Thymus (tissue), 11 donors: ENCODE measurements around the gene CRTAP. TPM values are rescaled to one million over a fixed set of nuclear protein-coding genes. Genes with fewer than 3 reads are reported as not detected.
"Not testable (repeated sequence)": the region's sequence is repeated elsewhere in the genome, so short reads cannot be mapped to it uniquely, and the experiment has no call there.

Source experiments
- DNase-seq, 9 donors: peaks; one replicate each; pipeline ENCODE4 v3.0.0-alpha.2; 2013; ENCODE audit warnings: low spot score in 9 of 9, low read depth in 6 of 9, missing footprints in 1 of 9
- H3K27ac ChIP-seq, 2 donors: one replicate each; pipeline ENCODE4 v1.5.1; 2013; ENCODE audit warnings: control low read depth in 1 of 2, low read depth in 1 of 2, low read length in 1 of 2, mild to moderate bottlenecking in 1 of 2, moderate library complexity in 1 of 2
- H3K27me3 ChIP-seq, 2 donors: one replicate each; pipeline ENCODE4 v1.5.1; 2013; ENCODE audit warnings: low read length in 1 of 2; ENCODE audit not compliant: control insufficient read depth in 2 of 2, insufficient read depth in 1 of 2
- H3K36me3 ChIP-seq, 2 donors: one replicate each; pipeline ENCODE4 v1.5.1; 2013; ENCODE audit warnings: low read length in 1 of 2, mild to moderate bottlenecking in 1 of 2, moderate library complexity in 1 of 2; ENCODE audit not compliant: control insufficient read depth in 2 of 2, insufficient read depth in 2 of 2
- H3K4me1 ChIP-seq, 2 donors: one replicate each; pipeline ENCODE4 v1.5.1; 2013; ENCODE audit warnings: low read length in 2 of 2; ENCODE audit not compliant: control insufficient read depth in 2 of 2, insufficient read depth in 2 of 2
- H3K4me3 ChIP-seq, 2 donors: one replicate each; pipeline ENCODE4 v1.5.1; 2013; ENCODE audit warnings: low read length in 2 of 2, control low read depth in 1 of 2, mild to moderate bottlenecking in 1 of 2
- H3K9me3 ChIP-seq, 2 donors: one replicate each; pipeline ENCODE4 v1.5.1; 2013; ENCODE audit warnings: low read length in 1 of 2, mild to moderate bottlenecking in 1 of 2; ENCODE audit not compliant: control insufficient read depth in 2 of 2, insufficient read depth in 1 of 2
- WGBS: extraction: QIAGEN DNeasy Blood & Tissue Kit; methylation state at CpG from one replicate; pipeline ENCODE4 v1.1.7; 2013; 5-methylcytosine and 5-hydroxymethylcytosine counted together
- polyA plus RNA-seq: library from polyadenylated mRNA; stranded (reverse); fragments of 200-250 nt; gene quantifications from one replicate; pipeline ENCODE4 v1.2.3, GENCODE V29; 2013
- total RNA-seq: library from RNA; stranded (reverse); fragments of 120-200 nt; gene quantifications from one replicate; pipeline ENCODE4 v1.2.4, GENCODE V29; 2013
- donor health status: healthy.

The CRTAP gene
- total and polyA plus RNA-seq, 2 donors, result 21.6 to 38.6 TPM

DNA sequence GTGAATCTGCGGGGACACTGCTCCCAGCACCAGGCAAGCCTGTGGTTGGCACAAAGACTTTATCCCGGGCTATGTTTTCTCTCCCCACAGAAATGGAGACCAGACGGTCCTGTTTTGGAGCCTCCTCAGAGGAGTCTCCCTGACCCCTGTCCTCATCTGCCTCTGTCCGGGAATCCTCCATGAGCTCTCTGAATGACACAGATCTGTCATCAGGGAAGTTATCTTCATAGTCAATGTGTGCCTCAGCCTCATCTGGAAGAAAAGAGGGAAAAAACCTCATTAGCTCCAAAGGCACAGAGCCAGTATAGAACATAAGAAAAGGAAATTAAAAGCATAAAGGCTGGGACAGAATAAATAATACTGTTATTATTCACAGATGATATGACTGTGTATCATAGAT, 40.0 kb downstream of the CRTAP start:
- DNase-seq, result no peak
- WGBS, result 96% methylated on average over 4 of the region's 4 CpGs
- no peaks in the 10 kb centered on the region for H3K4me1 ChIP-seq
- H3K27me3 ChIP-seq, result no peaks in the 10 kb centered on the region
- H3K27ac ChIP-seq, result no peak overlapping the region
- H3K9me3 ChIP-seq, result no peaks in the 10 kb centered on the region
- H3K4me3 ChIP-seq, result no peak overlapping the region
- no peaks in the 10 kb centered on the region for H3K36me3 ChIP-seq

DNA sequence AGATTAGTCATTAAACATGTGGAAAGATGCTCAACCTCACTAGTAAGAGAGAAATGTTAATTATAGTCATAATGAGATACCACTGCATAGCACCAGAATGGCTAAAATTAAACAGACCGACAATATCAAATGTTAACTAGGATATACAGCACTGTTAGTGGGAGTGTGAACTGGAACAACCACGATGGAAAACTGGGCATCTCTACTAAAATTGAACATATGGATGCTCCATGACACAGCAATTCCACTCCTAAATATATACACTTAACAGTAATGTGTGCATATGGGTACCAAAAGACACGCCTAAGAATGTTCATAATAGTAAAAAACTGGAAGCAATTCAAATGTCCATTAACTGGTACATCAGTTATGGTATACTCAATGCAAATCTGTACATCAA, 41.5 kb downstream of the CRTAP start:
- DNase-seq, result no peak
- Histone ChIP-seq H3K27me3 (no peaks in the 10 kb centered on the region), H3K4me3 (no peak overlapping the region), H3K4me1 (no peaks in the 10 kb centered on the region), H3K27ac (no peak overlapping the region), H3K36me3 (no peaks in the 10 kb centered on the region), H3K9me3 (no peaks in the 10 kb centered on the region)
- 95% methylated on average over 3 of the region's 3 CpGs for WGBS

DNA sequence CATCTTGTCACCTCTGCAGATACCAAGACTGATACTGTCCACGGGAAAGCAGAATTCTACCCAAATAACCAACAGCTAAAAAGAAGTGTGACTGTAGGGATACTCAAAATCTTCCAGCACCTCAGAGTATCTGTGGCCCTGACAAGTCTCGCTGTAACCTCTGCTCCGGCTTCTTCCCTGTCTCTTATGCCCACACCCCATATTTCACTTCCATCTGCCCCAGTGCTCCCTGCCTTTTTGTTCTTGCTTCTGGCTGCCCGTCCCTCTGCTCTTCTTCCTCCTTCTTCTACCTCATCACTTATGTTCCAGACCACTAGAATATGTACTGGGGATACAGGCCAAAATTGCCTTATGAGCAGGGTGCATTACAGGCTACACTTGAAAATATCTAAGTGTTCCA, 45.4 kb downstream of the CRTAP start:
- 96% methylated on average over 4 of the region's 4 CpGs for WGBS
- H3K9me3 ChIP-seq, result no peaks in the 10 kb centered on the region
- no peaks in the 10 kb centered on the region for H3K36me3 ChIP-seq
- DNase-seq, result no peak
- H3K4me1 ChIP-seq, result no peaks in the 10 kb centered on the region
- no peak overlapping the region for H3K4me3 ChIP-seq
- no peaks in the 10 kb centered on the region for H3K27me3 ChIP-seq
- no peak overlapping the region for H3K27ac ChIP-seq

DNA sequence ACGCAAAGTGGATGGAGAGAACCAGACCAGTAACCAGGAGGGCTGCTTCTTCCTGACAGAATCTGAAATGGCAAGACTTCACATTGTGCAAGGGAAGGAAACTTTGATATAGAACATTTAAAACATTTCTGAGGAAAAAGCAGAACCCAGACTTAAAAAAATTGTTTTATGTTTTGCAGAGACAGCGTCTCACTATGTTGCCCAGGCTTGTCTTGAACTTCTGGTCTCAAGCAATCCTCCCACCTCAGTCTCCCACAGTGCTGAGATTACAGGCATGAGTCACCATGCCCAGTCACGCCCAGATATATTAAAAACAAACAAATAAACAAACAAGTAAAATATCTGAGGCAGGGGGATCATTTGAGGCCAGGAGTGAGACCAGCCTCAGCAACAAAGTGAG, 46.2 kb downstream of the CRTAP start:
- DNase-seq, result no peak
- Histone ChIP-seq H3K27me3 (no peaks in the 10 kb centered on the region), H3K4me1 (no peaks in the 10 kb centered on the region), H3K27ac (no peak overlapping the region), H3K36me3 (no peaks in the 10 kb centered on the region), H3K4me3 (no peak overlapping the region), H3K9me3 (no peaks in the 10 kb centered on the region)
- WGBS, result 89% methylated on average over 3 of the region's 3 CpGs

DNA sequence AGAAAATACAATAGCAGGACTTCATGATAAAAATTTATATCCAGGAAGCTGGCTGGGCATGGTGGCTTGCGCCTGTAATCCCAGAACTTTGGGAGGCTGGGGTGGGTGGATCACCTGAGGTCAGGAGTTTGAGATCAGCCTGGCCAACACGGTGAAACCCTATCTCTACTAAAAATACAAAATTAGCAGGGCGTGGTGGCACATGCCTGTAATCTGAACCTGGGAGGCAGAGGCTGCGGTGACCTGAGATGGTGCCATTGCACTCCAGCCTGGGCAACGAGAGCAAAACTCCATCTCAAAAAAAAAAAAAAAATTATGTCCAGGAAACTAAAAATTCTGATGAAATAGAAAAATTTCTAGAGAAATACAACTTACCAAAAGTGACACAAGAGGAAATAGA, 48.8 kb downstream of the CRTAP start:
- H3K9me3 ChIP-seq, H3K4me3 ChIP-seq, H3K27ac ChIP-seq, H3K36me3 ChIP-seq, H3K27me3 ChIP-seq, H3K4me1 ChIP-seq, DNase-seq: not testable (repeated sequence)
- 95% methylated on average over 5 of the region's 5 CpGs for whole genome bisulfite sequencing

DNA sequence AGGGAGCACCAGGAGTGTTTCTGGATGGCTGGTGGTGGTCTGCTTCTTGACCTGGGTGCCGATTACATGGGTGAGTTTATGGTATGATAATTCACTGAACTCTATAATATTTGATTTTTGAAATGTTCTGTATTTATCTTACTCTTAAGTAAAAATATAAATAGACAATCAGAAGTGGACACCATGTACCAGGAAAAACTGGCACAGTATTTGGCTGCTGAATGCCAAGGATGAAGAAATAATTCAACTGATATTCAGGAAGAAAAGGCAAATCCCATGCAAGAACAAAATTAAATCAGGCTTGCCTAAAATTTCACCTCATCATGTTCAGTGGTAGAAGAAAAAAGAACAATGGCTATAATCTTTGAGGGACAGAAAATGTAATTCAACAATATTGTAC, 51.6 kb downstream of the CRTAP start:
- Histone ChIP-seq H3K36me3 (no peaks in the 10 kb centered on the region), H3K4me1 (no peaks in the 10 kb centered on the region), H3K4me3 (no peak overlapping the region), H3K27ac (no peak overlapping the region), H3K27me3 (no peaks in the 10 kb centered on the region), H3K9me3 (no peaks in the 10 kb centered on the region)
- WGBS, result 94% methylated on average over 1 of the region's 1 CpG
- no peak for DNase-seq

DNA sequence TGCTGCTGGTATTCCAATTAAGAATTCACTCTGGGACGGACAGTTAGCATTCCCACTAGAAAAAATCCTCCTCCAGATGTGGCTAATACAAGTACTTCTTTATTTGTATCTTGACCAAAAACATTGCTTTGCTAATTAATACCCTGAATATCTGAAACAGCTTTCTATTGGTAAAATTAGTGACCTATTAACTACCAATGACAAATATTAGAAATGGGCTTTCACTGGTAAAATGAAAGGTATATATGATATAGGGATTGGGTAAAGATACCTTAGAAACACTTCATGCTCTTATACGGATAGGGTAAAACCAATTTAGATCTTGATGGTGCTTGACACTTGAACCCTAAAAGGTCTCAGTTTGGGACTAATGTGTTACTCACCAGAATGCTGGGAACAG, 52.3 kb downstream of the CRTAP start:
- WGBS, result 98% methylated on average over 2 of the region's 2 CpGs
- Histone ChIP-seq H3K27me3 (no peaks in the 10 kb centered on the region), H3K9me3 (no peaks in the 10 kb centered on the region), H3K4me3 (no peak overlapping the region), H3K36me3 (no peaks in the 10 kb centered on the region), H3K4me1 (no peaks in the 10 kb centered on the region), H3K27ac (no peak overlapping the region)
- no peak for DNase-seq

DNA sequence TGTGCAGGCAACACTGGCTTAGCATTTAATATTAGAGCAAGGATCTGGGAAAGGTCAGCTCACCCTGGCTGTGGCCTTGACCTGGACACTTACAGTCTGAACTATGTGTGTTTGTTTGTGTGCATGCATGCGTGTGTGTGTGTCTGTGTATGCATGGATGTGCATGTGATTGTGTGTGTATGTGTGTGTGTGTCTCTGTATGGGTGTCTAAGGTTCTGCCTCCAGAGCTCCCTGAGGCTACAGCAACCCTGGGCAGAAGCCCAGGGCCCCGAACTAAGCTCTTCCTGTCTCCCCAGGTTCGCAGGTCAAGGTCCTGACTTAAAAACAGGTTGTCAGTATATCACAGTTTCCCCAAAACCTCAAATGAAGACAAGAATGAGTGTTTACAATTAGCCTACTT, 53.5 kb downstream of the CRTAP start:
- Histone ChIP-seq H3K4me1 (no peaks in the 10 kb centered on the region), H3K27me3 (no peaks in the 10 kb centered on the region), H3K36me3 (no peaks in the 10 kb centered on the region), H3K9me3 (no peaks in the 10 kb centered on the region), H3K27ac (no peak overlapping the region), H3K4me3 (no peak overlapping the region)
- WGBS, result 94% methylated on average over 3 of the region's 3 CpGs
- DNase-seq, result no peak

DNA sequence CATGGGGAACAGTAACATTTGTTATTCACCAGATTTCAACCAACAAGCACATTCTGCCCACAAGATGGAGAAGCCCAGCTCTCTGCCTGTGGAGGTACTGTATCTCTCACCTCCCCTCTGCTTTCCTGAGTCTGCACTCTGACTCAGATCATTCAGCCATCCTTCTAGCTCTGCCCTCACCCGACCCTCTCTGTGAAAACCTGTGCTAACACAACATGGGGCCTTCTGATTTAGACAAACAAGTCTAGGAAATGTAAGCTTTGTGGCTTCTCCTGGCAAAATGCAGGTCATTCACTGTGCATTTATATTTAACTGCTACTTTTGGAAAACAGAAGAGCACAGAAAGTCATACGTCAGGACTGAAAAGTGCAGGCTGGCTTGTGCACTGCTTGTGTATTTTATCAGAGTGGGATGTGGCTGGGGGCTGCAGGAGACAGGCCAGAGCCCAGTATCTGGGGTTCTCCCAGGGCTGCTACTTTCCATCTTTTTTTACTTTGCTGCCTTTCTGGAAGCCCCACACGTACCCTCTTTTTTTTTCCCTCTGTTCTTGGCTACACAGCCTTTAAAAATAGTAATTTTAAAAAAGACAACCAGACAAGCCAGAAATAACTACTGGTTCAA, 54.0 kb downstream of the CRTAP start:
- H3K27ac ChIP-seq, result no peak overlapping the region
- no peak for DNase-seq
- WGBS, result 85% methylated on average over 3 of the region's 3 CpGs
- no peaks in the 10 kb centered on the region for H3K27me3 ChIP-seq
- H3K4me3 ChIP-seq, result no peak overlapping the region
- no peaks in the 10 kb centered on the region for H3K4me1 ChIP-seq
- H3K9me3 ChIP-seq, result no peaks in the 10 kb centered on the region
- no peaks in the 10 kb centered on the region for H3K36me3 ChIP-seq

DNA sequence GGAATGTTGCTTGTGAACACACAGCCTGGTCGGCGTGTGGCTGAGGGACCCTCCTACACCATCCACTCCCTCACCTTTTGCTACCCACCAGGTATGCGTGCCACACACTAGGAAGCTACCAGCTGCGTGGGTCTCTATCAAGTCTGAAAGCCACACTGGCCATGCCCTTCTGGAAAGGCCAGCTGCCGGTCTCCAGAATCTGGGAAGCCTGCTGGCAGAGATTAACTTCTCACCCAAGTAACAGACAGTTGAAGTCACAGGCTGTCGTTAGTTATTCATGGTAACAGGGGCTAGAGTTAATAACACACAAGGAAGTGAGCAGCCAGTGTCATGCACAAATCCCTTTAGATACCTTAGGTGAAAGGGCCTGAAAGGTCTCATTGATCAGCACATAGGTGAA, 56.7 kb downstream of the CRTAP start:
- Histone ChIP-seq H3K27me3 (no peaks in the 10 kb centered on the region), H3K27ac (no peak overlapping the region), H3K9me3 (no peaks in the 10 kb centered on the region), H3K4me1 (no peaks in the 10 kb centered on the region), H3K36me3 (no peaks in the 10 kb centered on the region), H3K4me3 (no peak overlapping the region)
- DNase-seq, result no peak
- WGBS, result 98% methylated on average over 6 of the region's 6 CpGs
